Spleen (tissue), 11 donors: ENCODE data around the gene MCF2L. TPM values are rescaled to one million over a fixed set of nuclear protein-coding genes. Genes with fewer than 3 reads are reported as not detected.

Source experiments
- DNase-seq: peaks from one replicate; pipeline ENCODE4 v3.0.0-alpha.2; 2020
- H3K27ac ChIP-seq, 8 donors: fragments of 200-600 bp; sonication (generic) in 7 of 8; 1 replicate in 4 of 8; 2 replicates in 4 of 8; pipeline versions ENCODE4 v1.5.0 to v1.8.0; 2016 to 2021; ENCODE audit warnings: inconsistent platforms in 4 of 8, mild to moderate bottlenecking in 4 of 8, moderate library complexity in 1 of 8
- H3K27me3 ChIP-seq, 7 donors: fragments of 200-600 bp; sonication (generic) in 6 of 7; replicated peaks in 1 of 7; 1 replicate in 4 of 7; 2 replicates in 3 of 7; pipeline versions ENCODE4 v1.5.0 to v1.8.0; 2016 to 2021; ENCODE audit warnings: inconsistent platforms in 3 of 7, mild to moderate bottlenecking in 1 of 7
- H3K36me3 ChIP-seq, 6 donors: fragments of 200-600 bp; sonication (generic) in 5 of 6; 1 replicate in 4 of 6; 2 replicates in 2 of 6; pipeline versions ENCODE4 v1.5.0 to v1.8.0; 2016 to 2021; ENCODE audit warnings: inconsistent platforms in 2 of 6
- H3K4me1 ChIP-seq, 6 donors: fragments of 200-600 bp; sonication (generic) in 5 of 6; 1 replicate in 3 of 6; 2 replicates in 3 of 6; pipeline versions ENCODE4 v1.5.0 to v1.8.0; 2016 to 2021; ENCODE audit warnings: inconsistent platforms in 3 of 6
- H3K4me3 ChIP-seq, 8 donors: fragments of 200-600 bp; sonication (generic) in 7 of 8; 1 replicate in 4 of 8; 2 replicates in 4 of 8; pipeline versions ENCODE4 v1.5.0 to v1.8.0; 2016 to 2021; ENCODE audit warnings: inconsistent platforms in 4 of 8, mild to moderate bottlenecking in 4 of 8, moderate library complexity in 2 of 8
- H3K9me3 ChIP-seq, 8 donors: fragments of 200-600 bp; sonication (generic) in 7 of 8; 1 replicate in 4 of 8; 2 replicates in 4 of 8; pipeline versions ENCODE4 v1.5.0 to v1.8.0; 2016 to 2021; ENCODE audit warnings: inconsistent platforms in 4 of 8
- CTCF ChIP-seq, 11 experiments: fragments of 200-600 bp in 7 of 11; fragments of 450-650 bp in 4 of 11; sonication (generic) in 4 of 11; IDR thresholded peaks in 8 of 11; conservative IDR thresholded peaks in 3 of 11; 1 replicate in 7 of 11; 2 replicates in 4 of 11; pipeline versions ENCODE4 v1.4.0 to v1.8.0; 2016 to 2021; ENCODE audit warnings: antibody characterized with exemption in 11 of 11, inconsistent platforms in 4 of 11, mild to moderate bottlenecking in 1 of 11
- POLR2A ChIP-seq, 3 donors: fragments of 450-650 bp; IDR thresholded peaks; one replicate each; pipeline ENCODE4 v1.5.1; 2017; ENCODE audit warnings: antibody characterized with exemption in 3 of 3, mild to moderate bottlenecking in 1 of 3
- POLR2AphosphoS5 ChIP-seq, 3 donors: sonication (generic); formaldehyde crosslinking; IDR thresholded peaks; one replicate each; pipeline ENCODE4 v1.5.1; 2017; ENCODE audit warnings: antibody characterized with exemption in 3 of 3
- WGBS, 5 donors: extraction: QIAGEN DNeasy Blood & Tissue Kit in 3 of 5; methylation state at CpG; one replicate each; pipeline versions ENCODE4 v1.1.5 to v1.1.7; 2013 to 2018; 5-methylcytosine and 5-hydroxymethylcytosine counted together
- intact Hi-C: fragments of 100-400 bp; cut with DNase I; formaldehyde crosslinking; loops from one replicate; pipeline ENCODE4 v1.15.0; 2023; ENCODE audit warnings: low total_unique reads
- polyA plus RNA-seq, 3 donors: library from polyadenylated mRNA; stranded (reverse); fragments of 200-250 nt; gene quantifications; one replicate each; pipeline ENCODE4 v1.2.1, GENCODE V29; 2013
- total RNA-seq, 7 donors: library from RNA; depleted of rRNA in 3 of 7; stranded (reverse); fragments of >200 nt in 3 of 7; fragmentation: NEBNext Ultra II Directional in 4 of 7; extraction: Animal tissue kit (Norgen Biotek cat#: 25700) in 4 of 7; gene quantifications; one replicate each; pipeline versions ENCODE4 v1.1.0 to v1.2.1, GENCODE V29; 2016 to 2021
- donor health status: healthy with polysubstance abuse.
- donor health status: DM: no; HTN: no; CAD: no; lungs with moderate emphysema.
- donor health status: DM: no; HTN: no; CAD: no.
- donor health status: Bipolar disorder and iron deficiency.
- donor health status: healthy.
- donor health status: DM: no; HTN: no; CAD: no.
- donor health status: DM: yes; HTN: yes; CAD: no.

MCF2L gene
- total and polyA plus RNA-seq, 10 donors = 4.3 to 21.4 (median 13.0) TPM

DNA sequence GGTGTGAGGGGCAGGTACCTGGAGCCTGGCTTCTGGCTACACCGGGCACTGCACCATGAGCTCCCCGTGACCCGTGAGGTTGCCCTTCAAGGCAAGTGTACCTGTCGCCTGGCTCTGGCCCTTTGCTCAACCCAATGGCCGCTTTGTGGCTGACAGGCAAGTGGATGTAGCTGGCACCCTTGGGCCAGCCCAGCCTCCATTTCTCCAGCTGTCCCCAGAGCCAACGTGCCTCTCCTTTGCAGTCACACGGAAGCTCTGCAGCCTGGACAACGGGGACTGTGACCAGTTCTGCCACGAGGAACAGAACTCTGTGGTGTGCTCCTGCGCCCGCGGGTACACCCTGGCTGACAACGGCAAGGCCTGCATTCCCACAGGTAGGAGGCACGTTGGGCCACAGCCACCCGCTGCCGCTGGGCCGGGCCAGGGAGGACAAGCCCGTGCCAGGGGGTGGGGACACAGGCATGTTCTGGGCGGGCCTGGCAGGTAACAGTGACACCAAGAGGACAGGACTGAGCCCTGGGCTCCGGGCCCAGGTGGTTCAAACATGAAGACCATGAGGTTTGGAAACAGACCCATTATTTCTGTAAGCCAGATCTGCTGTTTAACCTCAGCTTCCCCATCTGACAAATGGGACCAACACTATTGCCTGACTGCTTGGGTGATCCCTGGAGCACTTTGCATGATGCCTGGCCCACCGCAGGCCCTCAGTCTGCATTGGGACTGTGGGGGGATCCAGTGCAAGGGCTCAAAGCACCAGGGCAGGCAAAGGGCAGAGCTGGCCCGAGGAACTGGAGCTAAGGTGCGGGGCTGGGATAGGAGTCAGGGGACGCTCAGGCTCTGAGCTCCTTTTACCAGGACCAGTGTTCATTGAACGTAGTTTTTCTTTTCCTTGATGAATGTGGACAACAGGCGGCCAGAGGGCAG lies 171.9 kb downstream of the MCF2L start:
- no peak for TF ChIP-seq CTCF (IDR thresholded peaks at IDR 0.05 in 8 of 11, conservative IDR thresholded peaks at IDR 0.05 in 3 of 11)
- TF ChIP-seq POLR2A (IDR thresholded peaks at IDR 0.05) = no peak
- TF ChIP-seq POLR2AphosphoS5 (IDR thresholded peaks at IDR 0.05) = no peak
- Histone ChIP-seq H3K36me3 (no peaks in the 10 kb centered on the region), H3K4me1 (no peaks in the 10 kb centered on the region), H3K27ac (no peak overlapping the region), H3K4me3 (no peak overlapping the region), H3K27me3 (peaks cover 0 to under 1% (median 0%) of the 10 kb centered on the region in 7 donors), H3K9me3 (no peaks in the 10 kb centered on the region)
- 92 to 95% (median 93%) methylated on average over 19 to 26 of the region's 26 CpGs for WGBS, 5 donors
- peak; percentile 69 for DNase-seq
- intact Hi-C loops = no loop called here

- H3K27ac ChIP-seq = no peak overlapping the region
- H3K9me3 ChIP-seq = no peaks in the 10 kb centered on the region
- no peak overlapping the region for H3K4me3 ChIP-seq
- no peaks in the 10 kb centered on the region for H3K4me1 ChIP-seq
- intact Hi-C loops = no loop called here
- peaks cover 0 to 4% (median 0%) of the 10 kb centered on the region in 7 donors for H3K27me3 ChIP-seq
- WGBS, 5 donors = 85 to 95% (median 90%) methylated on average over 11 to 18 of the region's 18 CpGs
- TF ChIP-seq POLR2AphosphoS5 (IDR thresholded peaks at IDR 0.05) = no peak
- no peak for TF ChIP-seq POLR2A (IDR thresholded peaks at IDR 0.05)
- TF ChIP-seq CTCF (IDR thresholded peaks at IDR 0.05 in 8 of 11, conservative IDR thresholded peaks at IDR 0.05 in 3 of 11) = no peak
- peak; percentile 54 for DNase-seq
- no peaks in the 10 kb centered on the region for H3K36me3 ChIP-seq
Observed at GRCh38 chr13:113141601-113141970, 172.6 kb downstream of the MCF2L start.

- Histone ChIP-seq H3K9me3 (no peaks in the 10 kb centered on the region), H3K4me3 (no peak overlapping the region), H3K4me1 (no peaks in the 10 kb centered on the region), H3K36me3 (no peaks in the 10 kb centered on the region), H3K27ac (no peak overlapping the region), H3K27me3 (peaks cover 0 to 10% (median 0%) of the 10 kb centered on the region in 7 donors)
- TF ChIP-seq CTCF (IDR thresholded peaks at IDR 0.05 in 8 of 11, conservative IDR thresholded peaks at IDR 0.05 in 3 of 11) (no peak), POLR2AphosphoS5 (IDR thresholded peaks at IDR 0.05) (no peak), POLR2A (IDR thresholded peaks at IDR 0.05) (no peak)
- WGBS, 5 donors = 81 to 91% (median 86%) methylated on average over 7 of the region's 7 CpGs
- intact Hi-C loops = no loop called here
- DNase-seq = no peak
Observed at GRCh38 chr13:113142876-113143275, 173.9 kb downstream of the MCF2L start.

GRCh38 chr13:113143466-113144254 lies 174.6 kb downstream of the MCF2L start:
- Histone ChIP-seq H3K36me3 (no peaks in the 10 kb centered on the region), H3K27me3 (peaks cover 0 to 10% (median 0%) of the 10 kb centered on the region in 7 donors), H3K4me1 (no peaks in the 10 kb centered on the region), H3K27ac (no peak overlapping the region), H3K4me3 (no peak overlapping the region), H3K9me3 (no peaks in the 10 kb centered on the region)
- peak; percentile 66 for DNase-seq
- 88 to 90% (median 89%) methylated on average over 32 to 39 of the region's 39 CpGs for WGBS, 5 donors
- intact Hi-C loops = no loop called here
- TF ChIP-seq CTCF (IDR thresholded peaks at IDR 0.05 in 8 of 11, conservative IDR thresholded peaks at IDR 0.05 in 3 of 11) (no peak), POLR2AphosphoS5 (IDR thresholded peaks at IDR 0.05) (no peak), POLR2A (IDR thresholded peaks at IDR 0.05) (no peak)
